Activated CD4-positive, alpha-beta T cell treated with anti-CD3 and anti-CD28 coated beads, Interleukin-2, amount 10 ng/mL, durations not matched to agents 7 days and 5 days (primary cell): Measurements from ENCODE around the gene SLC35A1. TPM values are rescaled to one million over a fixed set of nuclear protein-coding genes. Genes with fewer than 3 reads are reported as not detected.

Experiments used
- total RNA-seq, 2 experiments: library from RNA; stranded (reverse); gene quantifications; one replicate each; pipeline ENCODE4 v1.2.3, GENCODE V29; 2021

SLC35A1 gene
- total RNA-seq, 2 experiments from 2014 or later = 13.9 to 14.7 TPM

Other genes starting within 250 kb of the SLC35A1 start
- 10 to 100 TPM; 10.9 to 11.6 TPM for gene SMIM8, start 150.4 kb upstream of the SLC35A1 start, total RNA-seq
- not detected for gene GJB7, start 143.7 kb upstream of the SLC35A1 start, total RNA-seq
- gene C6orf163, start 128.2 kb upstream of the SLC35A1 start, total RNA-seq = 1 to 10 TPM; 2.0 to 2.3 TPM
- gene CFAP206, start 65.0 kb upstream of the SLC35A1 start, total RNA-seq = not detected
- 10 to 100 TPM; 24.1 to 28.0 TPM for gene RARS2, start 117.0 kb downstream of the SLC35A1 start, total RNA-seq
- 10 to 100 TPM; 27.1 to 32.5 TPM for gene ORC3, start 117.2 kb downstream of the SLC35A1 start, total RNA-seq
- gene AKIRIN2, start 229.3 kb downstream of the SLC35A1 start, total RNA-seq = 10 to 100 TPM; 42.1 to 42.5 TPM